ENCODE measurements around the gene ARG2.
A peak's percentile ranks its signal among the peaks of the same experiment; 100 is the strongest.

ARG2 gene

GRCh38 chr14:67695394-67695949, 75.8 kb downstream of the ARG2 start, which contains the start of gene RDH11:
Gene RDH11 (minus strand): TSS chr14:67695764. CDS start chr14:67695703, 61 bp downstream.
- peak; percentile 82 for DNase-seq

GRCh38 chr14:67697006-67697405, 77.3 kb downstream of the ARG2 start:
- DNase-seq, result no peak

- DNase-seq, result no peak
Measured at GRCh38 chr14:67698179-67698578, 78.5 kb downstream of the ARG2 start.

Data from amniotic stem cell (primary cell).